Activated T-cell treated with anti-CD3 and anti-CD28 coated beads for 24 hours (primary cell): Measurements from ENCODE around the gene RNF41.

ENCODE experiments used
- DNase-seq: peaks from one replicate; pipeline ENCODE4 v3.0.0-alpha.2; 2020; ENCODE audit warnings: low read depth

RNF41 gene

GRCh38 chr12:56243731-56244181 lies 22.0 kb upstream of the RNF41 start:
- no peak for DNase-seq

DNA sequence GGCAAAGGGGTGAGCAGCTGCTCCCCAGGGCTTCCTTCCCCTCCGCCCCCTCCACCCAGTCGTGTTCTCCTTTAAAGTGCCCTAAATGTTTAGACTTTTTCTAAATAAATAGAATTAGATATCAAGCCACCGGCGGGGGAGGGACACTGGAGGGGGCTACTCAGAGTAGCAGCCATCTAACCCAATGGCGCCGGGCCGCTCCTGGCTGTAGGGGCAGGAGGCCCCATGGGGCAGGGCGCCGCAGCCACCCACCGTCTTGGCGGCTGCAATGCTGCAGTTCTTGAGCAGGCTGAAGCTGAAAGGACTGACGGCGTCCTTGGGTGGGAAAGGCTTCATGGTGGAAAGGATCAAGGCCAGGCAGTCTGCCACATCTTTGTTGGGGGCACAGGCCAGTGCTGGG lies 21.3 kb upstream of the RNF41 start:
- DNase-seq = no peak

DNA sequence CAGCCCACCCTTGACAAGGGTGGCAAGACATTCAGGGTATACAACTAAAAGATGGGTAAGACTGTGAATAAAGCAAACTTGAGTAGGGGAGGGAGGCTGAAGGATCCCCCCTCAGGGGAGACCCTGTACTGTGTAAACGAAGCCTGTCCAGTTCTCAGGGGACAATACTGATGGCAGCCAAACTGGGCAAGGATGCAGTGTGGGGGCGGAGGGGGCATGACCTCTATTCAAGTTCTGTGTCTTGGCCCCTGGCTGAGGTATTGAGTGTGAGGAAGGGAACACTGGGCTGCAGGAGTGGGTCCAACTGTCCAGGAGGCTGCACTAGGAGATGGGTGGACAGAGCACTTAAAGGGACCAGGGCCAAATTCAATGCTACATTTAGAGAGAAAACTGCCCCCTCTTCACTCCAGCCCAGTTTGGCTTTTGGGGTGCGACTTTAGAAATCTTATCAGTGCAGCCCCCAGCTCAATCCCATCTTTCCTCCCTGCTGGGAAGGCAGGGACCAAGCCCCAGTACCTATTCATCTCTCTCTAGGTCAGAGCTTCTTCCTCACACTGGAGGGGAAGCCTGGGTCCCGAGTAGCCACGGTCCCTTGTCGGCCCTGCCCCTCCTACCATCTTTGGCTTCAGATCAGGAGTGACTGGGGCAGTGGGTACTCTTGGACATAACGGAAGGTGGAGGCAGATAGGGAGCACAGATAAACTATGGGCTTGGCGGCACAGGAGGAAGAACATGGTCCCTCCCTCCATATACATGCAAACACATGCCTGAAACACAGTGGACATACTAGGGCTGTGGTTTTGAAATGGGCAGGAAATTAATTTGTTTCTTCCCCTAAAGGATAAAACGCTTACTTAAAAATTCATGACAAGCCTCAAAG lies 19.9 kb upstream of the RNF41 start:
- no peak for DNase-seq

GRCh38 chr12:56237552-56237951 lies 15.8 kb upstream of the RNF41 start:
- DNase-seq = no peak

- no peak for DNase-seq
Observed at GRCh38 chr12:56236985-56237384, 15.3 kb upstream of the RNF41 start.

DNA sequence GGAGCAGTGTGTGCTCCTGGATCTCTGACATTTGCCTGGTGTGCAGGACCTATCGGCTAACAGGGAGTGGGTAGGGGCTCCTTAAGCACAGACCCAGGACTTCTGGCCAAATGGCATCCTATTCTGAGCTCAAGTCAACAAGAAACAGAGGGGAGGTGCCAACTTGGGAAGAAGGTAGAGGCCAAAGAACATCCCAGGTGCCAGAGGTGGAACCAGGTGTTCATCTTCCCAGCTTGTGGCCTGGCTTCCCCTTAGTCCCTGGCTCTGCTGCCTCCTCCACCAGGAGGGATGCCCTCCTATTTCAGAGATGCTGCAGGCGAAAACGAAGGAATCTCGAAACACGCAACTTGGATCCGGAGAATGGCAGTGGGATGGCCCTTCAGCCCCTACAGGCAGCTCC lies 14.4 kb upstream of the RNF41 start:
- DNase-seq = no peak

- DNase-seq = no peak
Observed at GRCh38 chr12:56234746-56235436, 13.2 kb upstream of the RNF41 start.

DNA sequence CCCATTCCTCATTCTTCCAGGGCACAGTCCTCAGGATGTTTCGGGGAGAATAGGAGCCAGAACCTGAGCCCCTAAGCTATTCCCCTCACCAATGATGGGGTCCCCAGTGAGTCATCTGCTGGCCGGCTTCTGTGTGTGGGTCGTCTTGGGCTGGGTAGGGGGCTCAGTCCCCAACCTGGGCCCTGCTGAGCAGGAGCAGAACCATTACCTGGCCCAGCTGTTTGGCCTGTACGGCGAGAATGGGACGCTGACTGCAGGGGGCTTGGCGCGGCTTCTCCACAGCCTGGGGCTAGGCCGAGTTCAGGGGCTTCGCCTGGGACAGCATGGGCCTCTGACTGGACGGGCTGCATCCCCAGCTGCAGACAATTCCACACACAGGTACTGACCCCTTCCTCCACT lies 9.5 kb upstream of the RNF41 start:
- DNase-seq = no peak

DNA sequence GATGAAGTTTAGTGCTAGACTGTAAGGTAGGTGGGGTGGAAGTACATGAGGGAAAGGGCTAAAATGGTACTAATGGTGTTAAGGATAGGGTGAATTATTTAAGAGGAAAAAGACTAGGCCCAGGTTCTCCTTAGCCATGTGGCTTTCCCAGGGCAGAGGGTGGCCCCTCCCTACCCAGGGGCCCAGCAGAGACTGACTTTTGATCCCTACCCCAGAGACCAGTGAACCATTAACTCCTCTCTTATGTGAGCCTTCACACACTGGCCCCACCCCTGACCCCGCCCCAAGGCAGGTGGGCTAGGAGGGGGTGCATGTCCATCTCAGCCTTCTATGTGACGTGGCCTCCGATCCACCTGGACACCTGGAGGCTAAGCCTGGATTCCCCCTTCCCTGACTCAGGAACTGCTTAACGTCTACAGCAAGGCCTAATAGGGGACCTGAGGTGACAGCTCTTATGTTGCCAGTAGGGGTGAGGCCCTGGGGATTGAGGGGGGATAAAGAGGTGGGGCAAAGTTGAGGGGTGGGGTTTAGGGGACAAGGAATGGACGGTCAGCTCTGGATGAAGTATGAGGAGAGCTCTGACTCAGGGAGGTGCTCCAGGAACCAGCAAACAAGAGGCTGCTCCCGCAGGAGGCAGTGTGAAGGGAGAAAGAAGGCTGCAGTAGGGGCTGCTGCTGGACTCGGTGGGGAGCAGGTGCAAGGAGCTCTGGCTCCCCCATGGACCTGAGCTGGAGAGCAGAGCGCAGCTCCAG lies 8.9 kb upstream of the RNF41 start:
- no peak for DNase-seq

- DNase-seq = no peak
Observed at GRCh38 chr12:56229916-56230431, 8.3 kb upstream of the RNF41 start, which contains the start of gene SLC39A5. Gene SLC39A5, plus strand, starts transcription at chr12:56230051. Its CDS starts 1,224 bp downstream, at chr12:56231275.

DNA sequence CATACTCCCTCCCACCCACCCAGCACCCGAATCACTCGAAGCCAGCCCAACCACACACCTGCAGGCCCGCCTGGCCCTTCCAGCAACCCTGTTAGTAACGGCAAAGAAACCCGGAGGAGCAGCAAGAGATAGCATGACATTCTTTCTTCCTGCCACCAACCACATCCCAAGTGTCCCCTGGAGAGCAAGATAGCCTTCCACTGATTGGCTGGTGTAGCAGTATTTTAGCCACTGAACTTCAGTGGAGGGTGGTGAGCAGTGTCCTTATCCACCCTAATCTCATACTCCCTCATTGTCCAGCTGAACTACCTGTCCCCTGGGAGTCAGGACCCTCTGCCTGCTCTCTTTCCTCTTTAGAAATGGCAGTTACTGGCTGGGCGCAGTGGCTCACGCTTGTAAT lies 7.4 kb upstream of the RNF41 start:
- no peak for DNase-seq

- no peak for DNase-seq
Observed at GRCh38 chr12:56224954-56225353, 3.2 kb upstream of the RNF41 start.

DNA sequence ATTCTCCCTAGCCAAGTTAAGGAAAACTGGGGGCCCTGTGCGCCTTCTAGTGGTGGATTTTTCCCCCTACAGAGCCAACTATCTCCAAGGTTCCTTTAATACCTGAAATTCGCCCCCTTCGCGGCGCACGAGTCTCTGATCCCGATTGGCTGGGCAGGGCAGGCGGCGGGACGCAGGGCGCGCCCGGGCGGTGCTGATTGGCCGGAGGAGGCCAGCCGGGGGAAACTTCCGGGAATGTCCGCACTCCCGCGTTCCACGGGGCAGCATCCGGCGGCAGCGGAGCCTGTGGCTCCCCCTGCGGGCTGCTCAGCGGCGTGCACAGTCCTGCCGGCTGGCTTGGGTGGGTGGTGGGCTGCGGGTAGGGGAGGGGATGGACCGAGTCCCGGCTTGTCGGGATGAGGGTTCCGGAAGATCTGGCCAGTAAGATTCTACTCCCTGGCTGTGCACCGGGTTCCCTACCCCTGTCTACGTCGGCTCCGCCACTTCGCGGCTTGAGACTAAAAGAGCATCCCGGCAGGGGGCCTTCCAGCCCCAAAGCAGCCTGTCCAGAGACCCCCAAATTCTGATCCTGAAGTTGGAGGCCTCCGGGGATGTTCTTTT lies 2.5 kb upstream of the RNF41 start, which contains the start of gene NABP2:
Gene NABP2, plus strand, starts transcription at position 241 of the 600 bp plus-strand sequence. CDS start 515 bp downstream, outside the sequence.
- peak; percentile 95 for DNase-seq

DNA sequence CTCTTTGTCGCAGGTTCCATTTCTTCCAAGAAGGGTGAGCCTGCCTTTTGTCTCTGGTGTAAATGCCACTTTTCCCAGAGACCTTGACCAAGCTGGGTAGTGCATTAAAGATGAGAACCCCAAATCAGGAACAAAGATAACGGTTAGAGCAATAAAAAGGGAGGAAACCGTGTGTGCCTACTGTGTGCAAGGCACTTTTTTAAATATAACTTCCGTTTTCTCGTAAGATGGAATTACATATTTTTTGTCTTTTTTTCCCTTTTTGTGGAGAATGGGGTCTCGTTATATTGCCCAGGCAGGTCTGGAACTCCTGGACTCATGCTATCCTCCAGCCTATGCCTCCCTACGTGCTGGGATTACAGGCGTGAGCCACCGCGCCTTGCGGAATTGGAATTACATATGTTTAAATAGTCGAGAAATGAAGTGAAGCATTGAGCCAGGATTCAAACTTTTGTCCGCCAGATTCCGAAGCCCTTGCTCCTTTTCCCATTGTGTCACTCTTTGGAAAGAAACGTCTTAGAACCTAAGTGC lies 1.9 kb upstream of the RNF41 start:
- DNase-seq = no peak

DNA sequence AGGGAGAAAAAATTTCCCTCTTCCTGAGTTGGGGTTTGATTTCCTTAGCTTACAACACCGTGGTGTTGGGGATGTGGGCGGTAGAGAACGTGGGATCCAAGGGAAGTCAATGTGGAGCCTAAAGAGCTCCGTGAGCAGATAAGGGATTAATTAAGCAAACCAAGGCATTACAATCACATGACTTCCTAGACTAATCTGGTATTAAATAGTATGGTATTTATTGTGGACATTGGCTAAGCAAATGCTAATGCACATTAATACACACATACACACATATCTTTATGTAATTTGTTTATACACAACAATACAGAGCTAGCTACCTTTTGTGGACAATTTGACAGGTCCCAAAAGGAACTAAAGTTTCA lies 791 bp upstream of the RNF41 start:
- DNase-seq = no peak

GRCh38 chr12:56221232-56221756 lies 428 bp downstream of the RNF41 start:
- no peak for DNase-seq

- no peak for DNase-seq
Observed at GRCh38 chr12:56220611-56221231, 1.0 kb downstream of the RNF41 start.

DNA sequence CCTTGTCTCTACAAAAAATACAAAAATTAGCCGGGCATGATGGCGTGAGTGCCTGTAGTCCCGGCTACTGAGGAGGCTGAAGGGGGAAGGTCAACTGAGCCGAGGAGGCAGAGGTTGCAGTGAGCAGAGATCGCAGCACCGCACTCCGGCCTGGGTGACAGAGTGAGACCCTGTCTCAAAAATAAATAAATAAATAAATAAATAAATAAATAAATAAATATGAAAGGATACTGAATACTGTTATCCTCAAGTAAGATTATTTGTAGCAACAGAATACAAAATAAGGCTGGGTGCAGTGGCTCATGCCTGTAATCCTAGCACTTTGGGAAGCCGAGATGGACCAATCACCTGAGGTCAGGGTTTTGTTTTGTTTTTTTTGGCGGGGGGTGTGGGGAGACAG lies 1.9 kb downstream of the RNF41 start:
- no peak for DNase-seq

DNA sequence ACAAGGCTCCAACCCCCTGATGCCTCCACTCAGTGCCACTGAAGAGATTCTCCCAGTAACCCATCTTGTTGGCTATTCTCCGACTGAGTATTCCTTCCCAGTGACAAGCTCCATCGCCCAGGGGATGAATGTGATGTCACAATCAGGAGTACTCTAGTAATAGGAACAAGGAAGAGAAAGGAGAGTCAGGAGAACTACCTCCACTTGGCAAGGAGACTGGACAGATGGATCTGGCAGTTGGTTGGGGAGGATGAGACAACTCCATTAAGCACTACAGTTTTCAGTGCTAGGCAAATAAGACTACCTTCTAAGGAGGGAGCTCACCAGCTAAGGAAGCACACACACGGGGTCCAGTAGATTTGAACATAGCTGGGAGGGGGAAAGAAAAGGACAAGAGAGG lies 5.3 kb downstream of the RNF41 start:
- no peak for DNase-seq

GRCh38 chr12:56213878-56214277 lies 7.8 kb downstream of the RNF41 start:
- no peak for DNase-seq

DNA sequence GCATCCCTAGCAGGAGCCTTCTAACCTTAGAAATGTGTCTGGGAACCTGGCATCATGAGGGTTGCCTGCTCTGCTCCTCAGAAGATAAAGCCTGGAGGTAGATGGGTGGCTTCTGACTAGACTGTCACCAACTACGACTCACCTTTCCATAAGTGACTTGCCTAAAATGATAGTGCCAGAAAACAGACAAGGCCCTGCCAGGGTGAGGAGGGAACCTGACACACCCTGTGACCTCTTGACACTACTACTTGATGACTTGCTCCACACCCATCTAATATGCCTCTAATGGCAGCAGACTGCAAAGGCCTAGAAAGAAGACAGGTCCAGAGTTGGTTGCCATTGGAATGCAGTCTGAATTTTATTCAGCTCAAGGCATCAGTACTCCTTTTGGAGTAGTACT lies 9.4 kb downstream of the RNF41 start:
- no peak for DNase-seq
